Erythroblast (primary cell): Measurements from ENCODE around the gene AP3D1.

ENCODE experiments used
- GATA1 ChIP-seq: IDR thresholded peaks from 2 replicates; pipeline ENCODE4 v1.6.1; 2011; ENCODE audit warnings: low read depth, mild to moderate bottlenecking, control low read depth, low read length, moderate library complexity
- POLR2A ChIP-seq: IDR thresholded peaks from 2 replicates; pipeline ENCODE4 v1.6.1; 2011; ENCODE audit warnings: mild to moderate bottlenecking, low read length

GRCh38 chr19:2051773-2052704 is 99.3 kb downstream of the AP3D1 start:
- TF ChIP-seq POLR2A (no peak), GATA1 (no peak)
